EL (cell line): ENCODE data around the gene DLEC1.
A peak's percentile ranks its signal among the peaks of the same experiment; 100 is the strongest.

Source experiments
- DNase-seq: peaks from one replicate; pipeline ENCODE4 v3.0.0-alpha.2; 2016

Gene DLEC1, protein sequence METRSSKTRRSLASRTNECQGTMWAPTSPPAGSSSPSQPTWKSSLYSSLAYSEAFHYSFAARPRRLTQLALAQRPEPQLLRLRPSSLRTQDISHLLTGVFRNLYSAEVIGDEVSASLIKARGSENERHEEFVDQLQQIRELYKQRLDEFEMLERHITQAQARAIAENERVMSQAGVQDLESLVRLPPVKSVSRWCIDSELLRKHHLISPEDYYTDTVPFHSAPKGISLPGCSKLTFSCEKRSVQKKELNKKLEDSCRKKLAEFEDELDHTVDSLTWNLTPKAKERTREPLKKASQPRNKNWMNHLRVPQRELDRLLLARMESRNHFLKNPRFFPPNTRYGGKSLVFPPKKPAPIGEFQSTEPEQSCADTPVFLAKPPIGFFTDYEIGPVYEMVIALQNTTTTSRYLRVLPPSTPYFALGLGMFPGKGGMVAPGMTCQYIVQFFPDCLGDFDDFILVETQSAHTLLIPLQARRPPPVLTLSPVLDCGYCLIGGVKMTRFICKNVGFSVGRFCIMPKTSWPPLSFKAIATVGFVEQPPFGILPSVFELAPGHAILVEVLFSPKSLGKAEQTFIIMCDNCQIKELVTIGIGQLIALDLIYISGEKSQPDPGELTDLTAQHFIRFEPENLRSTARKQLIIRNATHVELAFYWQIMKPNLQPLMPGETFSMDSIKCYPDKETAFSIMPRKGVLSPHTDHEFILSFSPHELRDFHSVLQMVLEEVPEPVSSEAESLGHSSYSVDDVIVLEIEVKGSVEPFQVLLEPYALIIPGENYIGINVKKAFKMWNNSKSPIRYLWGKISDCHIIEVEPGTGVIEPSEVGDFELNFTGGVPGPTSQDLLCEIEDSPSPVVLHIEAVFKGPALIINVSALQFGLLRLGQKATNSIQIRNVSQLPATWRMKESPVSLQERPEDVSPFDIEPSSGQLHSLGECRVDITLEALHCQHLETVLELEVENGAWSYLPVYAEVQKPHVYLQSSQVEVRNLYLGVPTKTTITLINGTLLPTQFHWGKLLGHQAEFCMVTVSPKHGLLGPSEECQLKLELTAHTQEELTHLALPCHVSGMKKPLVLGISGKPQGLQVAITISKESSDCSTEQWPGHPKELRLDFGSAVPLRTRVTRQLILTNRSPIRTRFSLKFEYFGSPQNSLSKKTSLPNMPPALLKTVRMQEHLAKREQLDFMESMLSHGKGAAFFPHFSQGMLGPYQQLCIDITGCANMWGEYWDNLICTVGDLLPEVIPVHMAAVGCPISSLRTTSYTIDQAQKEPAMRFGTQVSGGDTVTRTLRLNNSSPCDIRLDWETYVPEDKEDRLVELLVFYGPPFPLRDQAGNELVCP (N-terminal part only)

DNA sequence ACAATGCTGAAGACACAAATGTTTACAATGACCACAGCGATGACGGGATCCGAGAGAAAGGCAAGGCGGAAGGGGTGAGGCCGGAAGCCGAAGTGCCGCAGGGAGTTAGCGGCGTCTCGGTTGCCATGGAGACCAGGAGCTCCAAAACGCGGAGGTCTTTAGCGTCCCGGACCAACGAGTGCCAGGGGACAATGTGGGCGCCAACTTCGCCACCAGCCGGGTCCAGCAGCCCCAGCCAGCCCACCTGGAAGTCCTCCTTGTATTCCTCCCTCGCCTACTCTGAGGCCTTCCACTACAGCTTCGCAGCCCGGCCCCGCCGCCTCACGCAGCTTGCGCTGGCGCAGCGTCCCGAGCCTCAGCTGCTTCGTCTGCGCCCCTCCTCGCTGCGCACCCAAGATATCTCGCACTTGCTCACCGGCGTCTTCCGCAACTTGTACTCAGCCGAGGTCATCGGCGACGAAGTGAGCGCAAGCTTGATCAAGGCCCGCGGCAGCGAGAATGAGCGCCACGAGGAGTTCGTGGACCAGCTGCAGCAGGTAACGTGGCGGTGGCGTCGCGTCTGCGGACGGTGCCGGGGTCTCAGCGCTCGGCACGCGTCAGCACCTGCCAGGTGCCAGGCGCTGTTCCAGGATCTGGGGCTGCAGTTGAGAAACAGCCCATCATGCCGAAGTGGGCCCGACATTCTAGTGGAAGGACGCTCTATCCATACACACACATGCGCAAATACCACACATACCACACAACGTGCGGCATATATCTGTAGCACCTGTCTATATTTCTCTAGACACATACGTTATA, at the start of gene DLEC1:
Gene DLEC1 (plus strand): TSS at position 108 of the 798 bp plus-strand sequence. CDS start 18 bp downstream, at position 126.
- DNase-seq = peak; percentile 76

DNA sequence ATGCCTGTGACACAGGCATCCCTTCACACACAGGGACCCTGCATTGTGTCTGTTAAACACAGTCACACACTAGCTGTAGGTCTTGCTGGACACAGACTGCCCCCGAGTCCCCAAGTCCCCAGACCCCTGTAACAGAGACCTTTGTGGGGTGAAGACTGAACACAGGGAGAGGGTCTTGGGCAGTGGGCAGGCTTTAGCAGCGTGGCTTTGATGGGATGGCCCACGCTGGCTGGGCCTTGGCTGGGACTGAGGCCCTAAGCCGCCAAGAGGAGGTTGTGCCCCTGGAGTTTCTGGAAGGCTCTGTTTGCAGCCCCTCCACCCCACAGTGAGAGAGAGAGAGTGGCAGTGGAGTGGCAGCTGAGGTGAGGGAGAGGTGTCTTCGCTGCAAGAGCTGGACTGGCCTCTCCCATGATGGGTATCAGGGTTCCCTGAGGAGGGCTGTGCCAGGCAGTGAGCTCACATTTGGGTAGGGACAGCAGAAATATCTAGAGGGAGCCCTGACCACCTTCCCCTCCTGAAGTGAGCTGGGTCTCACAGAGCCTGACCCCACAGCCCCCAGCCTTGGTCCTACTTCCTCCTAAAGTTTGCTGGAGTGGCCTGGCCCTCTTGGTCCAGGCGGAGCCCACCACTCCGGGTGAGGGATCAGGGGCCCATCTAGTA, 49.1 kb upstream of the DLEC1 start:
- no peak for DNase-seq

DNA sequence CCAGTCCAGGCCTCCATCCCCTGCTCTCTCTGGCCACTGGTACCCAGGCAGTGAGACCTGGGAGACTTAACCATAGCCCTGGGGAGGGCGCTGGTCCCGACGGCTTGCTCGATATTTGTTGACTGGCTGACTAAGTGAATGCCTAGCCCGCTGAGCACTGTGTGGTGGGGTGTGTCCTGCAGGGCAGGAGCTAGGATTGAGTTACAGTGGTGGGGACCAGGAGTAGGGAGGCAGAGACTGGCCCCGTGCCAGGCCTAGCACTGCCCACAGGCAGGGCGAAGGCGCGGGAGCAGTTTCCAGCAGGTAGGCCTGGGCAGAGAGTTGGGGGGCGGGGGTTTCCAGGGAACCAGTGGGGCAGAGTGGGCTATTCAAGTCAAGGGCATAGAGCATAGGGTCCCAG, 48.5 kb upstream of the DLEC1 start, which contains the start of gene VILL:
Gene VILL (plus strand): TSS at position 260 of the 400 bp plus-strand sequence. CDS start 2,887 bp downstream, outside the sequence.
- DNase-seq = no peak

DNA sequence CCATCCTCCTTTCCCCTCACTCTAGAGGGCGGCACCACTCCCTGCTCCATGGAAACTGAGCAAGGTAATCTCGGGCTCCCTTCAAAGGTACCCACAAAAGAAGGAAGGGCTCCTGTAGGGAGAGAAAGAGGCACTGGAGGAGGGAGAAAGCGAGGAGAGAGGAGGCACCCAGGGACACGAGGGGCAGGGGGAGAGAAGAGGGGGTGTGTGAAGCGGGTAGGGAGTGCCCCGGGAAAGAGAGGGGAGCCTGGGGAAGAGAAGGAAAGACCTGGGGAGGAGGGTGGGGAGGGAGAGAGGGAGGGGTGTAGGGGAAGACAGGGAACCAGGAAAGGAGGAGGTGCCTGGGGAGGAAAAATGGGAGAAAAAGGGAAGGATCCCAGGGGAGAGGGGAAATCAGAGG, 47.9 kb upstream of the DLEC1 start:
- DNase-seq = no peak

DNA sequence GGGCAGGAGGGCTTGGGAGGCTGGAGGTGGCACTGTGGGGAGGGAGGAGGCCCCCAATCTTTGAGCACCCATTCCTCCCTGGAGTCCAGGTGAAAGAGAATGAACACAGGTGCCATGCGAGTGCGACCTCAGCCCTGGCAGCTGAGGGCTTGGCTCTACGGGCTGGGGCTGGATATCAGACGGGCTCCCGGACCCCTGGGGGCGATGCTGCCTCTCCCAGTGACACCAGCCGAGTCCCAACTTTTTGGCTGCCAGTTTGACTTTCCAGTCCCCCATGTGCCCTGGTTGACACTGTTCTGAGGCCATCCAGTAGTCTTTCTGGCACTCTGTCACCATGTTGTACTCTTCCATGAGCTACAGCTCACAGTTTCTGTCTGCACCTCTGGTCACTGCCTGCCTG, 47.2 kb upstream of the DLEC1 start:
- DNase-seq = no peak

DNA sequence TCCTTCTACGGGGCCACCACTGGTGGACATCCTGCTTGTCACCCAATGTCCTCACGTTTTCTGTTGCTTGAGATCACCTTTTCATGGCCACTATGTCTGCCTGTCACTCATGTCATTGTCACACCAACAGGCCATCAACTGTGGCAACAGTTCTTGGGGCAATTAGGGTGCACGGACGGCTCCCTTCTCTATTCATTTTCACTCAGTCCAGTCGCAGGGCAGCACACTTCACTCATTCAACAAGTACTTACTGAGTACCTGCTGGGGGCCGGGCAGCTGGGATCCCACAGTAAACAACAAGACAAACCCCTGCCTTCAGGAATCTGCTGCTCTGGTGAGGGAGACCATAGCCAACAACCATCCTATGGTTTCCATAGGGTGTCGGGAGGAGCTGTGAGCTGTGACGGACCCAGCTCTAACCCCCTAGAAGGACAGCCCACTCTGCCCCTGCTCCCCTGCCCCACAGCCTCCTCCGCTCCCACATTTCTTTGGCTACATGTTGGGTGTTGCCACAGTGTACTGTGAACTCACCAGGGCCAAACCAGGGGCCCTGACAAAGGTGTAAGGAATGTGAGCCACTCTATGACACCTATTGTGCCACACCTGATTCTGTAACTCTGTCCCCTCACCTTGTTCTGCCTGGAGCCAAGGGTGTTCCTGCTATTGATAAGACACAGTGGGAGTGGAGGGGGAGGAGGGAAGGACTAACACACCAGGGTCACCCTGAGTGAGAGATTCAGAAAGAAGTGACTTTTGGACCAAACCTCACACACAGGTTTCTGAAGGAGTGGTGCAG, 46.5 kb upstream of the DLEC1 start:
- no peak for DNase-seq

DNA sequence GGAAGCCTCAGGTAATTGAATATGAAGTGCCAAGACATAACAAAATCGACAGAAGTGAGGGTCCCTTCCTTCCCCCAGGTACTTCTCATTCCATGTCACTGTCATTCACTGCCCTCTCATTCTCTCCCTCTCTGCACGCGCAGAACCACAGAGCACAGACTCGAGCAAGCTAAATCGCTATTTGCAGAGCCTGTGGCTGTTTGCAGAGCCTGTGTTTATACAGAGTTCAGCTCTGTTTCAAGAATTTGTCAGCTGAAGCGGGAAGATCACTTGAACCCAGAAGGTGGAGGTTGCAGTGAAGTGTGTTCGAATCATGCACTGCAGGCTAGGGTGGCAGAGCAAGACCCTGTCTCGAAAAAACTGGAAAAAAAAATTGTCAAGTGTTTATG, 45.9 kb upstream of the DLEC1 start:
- no peak for DNase-seq

DNA sequence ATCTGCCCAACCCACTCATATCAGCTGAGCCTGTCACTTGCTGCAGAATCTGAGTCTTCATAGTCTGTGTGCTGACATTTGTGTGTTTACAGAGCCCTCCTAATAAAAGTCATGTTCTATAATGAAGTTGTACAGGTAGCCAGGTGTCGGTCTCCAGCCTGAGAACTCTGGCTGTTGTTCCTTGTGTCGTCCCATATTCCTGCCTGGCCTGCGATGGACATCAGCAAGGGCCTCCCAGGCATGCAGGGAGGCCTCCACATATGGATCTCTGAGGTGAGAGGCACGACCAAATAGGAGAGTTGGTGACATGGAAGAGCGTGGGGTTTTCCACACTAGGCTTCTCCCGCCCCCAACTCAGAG, 45.6 kb upstream of the DLEC1 start:
- DNase-seq = no peak

DNA sequence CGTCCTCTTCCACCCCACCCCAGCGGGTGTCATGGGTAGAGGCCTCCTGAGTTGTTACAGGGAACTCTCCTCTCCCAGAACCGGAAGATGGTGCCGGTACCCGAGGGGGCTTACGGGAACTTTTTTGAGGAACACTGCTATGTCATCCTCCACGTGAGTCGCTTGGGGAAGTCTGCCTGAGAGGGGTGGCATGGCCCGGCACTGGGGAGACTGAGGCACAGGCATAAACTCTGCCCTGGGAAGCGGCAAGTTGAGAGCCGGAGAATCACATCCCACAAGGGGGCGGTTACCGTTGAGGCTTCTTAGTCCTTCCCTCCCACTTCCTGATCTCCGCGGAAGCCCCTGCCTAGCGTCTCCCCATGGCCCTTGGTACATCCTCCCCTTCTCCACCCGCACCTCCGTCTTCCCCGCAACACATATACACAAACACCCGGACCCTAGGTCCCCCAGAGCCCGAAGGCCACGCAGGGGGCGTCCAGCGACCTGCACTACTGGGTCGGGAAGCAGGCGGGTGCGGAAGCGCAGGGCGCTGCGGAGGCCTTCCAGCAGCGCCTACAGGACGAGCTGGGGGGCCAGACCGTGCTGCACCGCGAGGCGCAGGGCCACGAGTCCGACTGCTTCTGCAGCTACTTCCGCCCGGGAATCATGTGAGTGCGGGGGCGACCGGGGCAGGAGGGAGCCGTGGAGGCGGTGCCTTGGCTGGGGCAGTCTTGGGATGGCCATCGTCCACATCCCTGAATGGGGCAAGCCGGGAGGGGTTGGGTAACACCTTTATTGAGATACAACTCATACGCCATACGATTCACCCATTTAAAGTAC, 45.0 kb upstream of the DLEC1 start:
- DNase-seq = peak; percentile 86

DNA sequence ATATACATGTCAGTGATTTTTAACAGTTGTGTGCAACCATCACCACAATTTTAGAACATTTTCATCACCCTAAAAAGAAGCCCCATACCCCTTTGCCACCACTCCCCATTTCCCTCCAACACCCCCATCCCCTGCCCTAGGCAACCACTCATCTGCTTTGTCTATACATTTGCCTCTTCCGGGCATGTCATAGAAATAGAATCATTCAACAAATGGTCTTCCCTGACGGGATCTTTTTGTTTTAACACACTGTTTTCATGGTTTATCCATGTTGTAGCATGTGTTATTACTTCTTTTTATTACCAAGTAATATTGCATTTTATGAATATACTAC, 44.4 kb upstream of the DLEC1 start:
- DNase-seq = no peak

DNA sequence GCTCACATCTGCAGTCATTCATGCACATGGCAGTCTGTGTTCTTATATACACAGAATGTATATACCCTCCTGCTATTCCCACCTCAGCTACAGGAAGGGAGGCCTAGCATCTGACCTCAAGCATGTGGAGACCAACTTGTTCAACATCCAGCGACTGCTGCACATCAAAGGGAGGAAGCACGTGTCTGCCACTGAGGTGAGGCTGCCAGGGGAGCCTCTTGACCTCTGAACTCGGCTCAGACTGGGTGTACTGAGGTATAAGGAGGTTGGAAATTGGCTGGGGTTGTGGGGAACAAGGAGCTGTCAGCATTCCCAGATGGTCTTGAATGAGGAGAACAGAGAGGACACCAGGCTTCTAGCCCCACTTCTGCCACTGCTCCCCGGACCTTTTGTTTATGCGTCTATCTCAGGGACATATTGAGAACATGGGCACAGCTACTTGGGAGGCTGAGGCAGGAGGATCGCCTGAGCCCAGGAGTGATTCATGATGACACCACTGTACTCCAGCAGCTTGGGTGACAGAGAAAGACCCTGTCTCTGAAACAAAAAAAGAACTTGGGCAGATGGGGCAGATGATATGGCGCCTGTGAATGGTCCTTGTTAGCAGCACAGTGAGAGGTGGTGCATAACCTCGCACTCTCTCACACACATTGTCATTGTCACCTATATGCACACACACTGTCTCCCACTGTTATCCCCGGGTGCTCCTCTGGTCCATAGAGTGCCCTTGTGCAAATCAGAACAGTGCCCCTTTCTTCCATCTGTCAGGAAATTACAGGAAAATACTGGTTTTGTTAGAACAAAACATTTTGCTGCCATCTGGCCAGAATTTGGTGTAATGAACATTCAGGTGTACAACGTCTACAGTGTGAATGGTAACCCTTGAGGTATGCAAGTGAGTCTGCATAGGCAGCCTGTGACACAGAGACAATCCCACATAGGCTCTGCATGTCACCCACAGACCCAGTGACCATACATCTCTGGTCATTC, 43.1 kb upstream of the DLEC1 start:
- no peak for DNase-seq

DNA sequence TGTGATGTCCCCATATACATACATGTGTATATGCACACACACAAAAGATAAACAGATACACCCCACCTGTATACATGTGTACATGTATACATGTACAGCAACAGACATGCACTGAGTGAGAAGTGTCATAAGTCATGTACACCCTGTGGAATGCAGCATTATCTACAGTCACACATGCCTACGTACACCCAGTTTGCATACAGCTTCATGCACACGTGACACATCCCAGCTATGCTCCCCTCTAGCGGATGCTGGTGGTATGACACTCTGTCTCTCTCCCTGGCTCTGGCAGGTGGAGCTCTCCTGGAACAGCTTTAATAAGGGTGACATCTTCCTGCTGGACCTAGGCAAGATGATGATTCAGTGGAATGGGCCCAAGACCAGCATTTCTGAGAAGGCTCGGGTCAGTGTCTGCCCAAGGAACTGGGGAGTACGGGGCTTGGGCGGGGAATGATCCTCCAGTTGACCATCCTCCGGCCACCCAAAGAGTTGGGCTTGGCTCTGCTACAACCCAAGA, 42.2 kb upstream of the DLEC1 start:
- peak; percentile 76 for DNase-seq

DNA sequence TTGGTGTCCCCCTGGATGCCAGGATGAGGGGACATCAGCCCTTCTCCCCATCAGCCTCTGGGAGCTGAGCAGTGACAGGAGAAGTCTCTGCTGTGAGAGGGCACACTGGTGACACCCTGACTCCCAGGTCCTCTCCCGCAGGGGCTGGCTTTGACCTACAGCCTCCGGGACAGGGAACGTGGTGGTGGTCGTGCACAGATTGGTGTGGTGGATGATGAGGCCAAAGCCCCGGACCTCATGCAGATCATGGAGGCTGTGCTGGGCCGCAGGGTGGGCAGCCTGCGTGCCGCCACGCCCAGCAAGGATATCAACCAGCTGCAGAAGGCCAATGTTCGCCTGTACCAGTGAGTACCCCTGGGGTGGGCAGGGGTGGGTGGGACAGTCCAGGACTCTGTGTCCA, 41.7 kb upstream of the DLEC1 start:
- no peak for DNase-seq

DNA sequence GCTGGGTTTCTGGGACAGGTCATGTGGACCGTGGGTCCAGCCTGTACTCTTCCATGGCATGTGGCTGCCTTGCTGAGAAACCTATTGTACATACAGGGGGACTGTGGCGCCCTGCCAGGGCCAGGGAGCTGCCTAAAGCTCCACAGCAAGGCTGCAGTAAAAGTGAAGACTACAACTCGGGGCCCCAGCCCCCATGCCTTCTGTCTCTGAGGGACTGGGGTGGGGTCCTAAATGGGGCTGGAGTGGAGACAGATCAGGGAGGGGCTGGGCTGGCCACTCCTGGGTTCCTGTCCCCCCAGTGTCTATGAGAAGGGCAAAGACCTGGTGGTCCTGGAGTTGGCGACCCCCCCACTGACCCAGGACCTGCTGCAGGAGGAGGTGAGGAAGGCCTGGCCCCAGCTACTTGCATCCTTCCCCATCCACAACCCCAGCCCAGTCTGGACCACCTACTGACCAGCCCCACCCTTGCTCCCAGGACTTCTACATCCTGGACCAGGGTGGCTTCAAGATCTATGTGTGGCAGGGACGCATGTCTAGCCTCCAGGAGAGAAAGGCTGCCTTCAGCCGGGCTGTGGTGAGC, 41.1 kb upstream of the DLEC1 start:
- DNase-seq = no peak

DNA sequence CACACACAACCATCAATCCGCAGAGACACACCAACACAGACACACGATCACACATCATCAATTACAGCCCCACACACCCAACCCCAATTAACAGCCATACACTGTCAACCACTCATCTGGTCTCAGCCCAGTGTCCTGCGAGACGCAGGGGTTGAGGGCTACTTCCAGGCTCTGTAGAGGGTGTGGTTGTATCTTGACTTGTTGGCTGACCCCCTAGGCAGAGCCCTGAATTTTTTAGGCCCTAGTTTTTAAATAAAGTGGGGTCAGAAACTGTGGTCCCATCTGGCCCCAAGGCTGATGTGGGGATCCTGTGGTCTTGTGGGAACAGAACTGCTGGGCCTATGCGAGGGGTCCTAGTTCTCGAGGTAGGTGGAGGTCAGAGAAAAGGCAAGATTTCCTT, 39.2 kb upstream of the DLEC1 start:
- DNase-seq = no peak

DNA sequence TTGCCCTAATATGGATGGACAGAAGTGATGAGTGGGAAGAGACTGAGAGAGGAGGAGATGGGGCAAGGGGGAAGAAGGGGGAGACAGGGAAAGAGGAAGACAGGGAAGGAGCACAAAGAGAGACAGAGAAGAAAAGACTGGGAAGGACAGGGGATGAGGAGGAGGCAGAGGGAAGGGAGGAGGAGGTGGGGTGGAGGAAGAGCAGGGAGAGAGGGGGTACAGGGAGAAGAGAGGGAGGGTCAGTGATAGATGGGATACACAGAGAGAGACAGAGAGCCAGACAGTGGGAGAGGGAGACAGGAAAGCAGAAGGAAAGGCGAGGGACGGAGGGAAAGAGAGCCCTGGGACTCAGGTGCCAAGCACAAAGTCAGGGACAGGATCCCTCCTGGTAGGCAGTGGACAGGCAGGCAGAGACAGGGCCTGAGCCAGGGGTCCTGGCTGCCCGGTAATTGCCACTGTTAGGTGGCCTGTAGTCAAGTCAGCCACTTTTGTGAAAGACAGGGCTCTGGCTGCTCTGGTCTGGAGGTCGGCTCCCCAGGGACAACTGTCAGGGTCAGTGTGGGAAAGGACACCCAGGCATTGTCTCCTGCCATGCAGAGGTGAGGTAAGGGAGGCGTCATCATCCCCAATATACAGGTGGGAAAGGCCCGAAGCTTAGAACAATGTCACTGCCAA, 38.6 kb upstream of the DLEC1 start:
- no peak for DNase-seq

DNA sequence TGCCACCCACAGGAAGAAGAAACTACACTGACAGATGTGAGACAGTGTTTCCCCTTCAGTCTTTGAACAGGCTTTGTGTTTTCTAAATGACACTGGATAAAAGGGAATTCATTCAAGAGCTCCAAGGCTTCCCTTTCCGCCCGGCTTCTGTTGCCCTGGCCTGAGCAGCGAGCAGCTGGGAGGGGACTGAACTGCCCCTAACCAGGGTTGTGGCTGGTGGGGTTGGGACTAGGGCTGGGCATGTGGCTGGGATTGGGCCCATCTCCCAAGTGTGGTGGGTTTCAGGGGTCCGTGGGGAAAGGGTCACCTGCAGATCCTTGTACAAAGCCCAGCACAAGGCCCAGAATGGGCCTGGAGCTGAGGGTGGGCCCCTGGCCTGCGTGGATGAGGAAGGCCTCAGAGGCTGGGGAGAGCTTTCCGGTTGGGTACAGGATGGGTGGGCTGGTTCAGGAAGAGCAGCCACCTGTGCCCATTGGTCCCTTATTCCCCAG, 38.0 kb upstream of the DLEC1 start:
- no peak for DNase-seq
